Amygdala (tissue), 56 donors: ENCODE data around the gene MTR.
"Not testable (repeated sequence)": the region's sequence is repeated elsewhere in the genome, so short reads cannot be mapped to it uniquely, and the experiment has no call there.

ENCODE experiments used
- DNase-seq, 56 donors: peaks; one replicate each; lab custom pipeline; 2025; lab: John Stamatoyannopoulos, UW

Gene MTR

GRCh38 chr1:236893626-236894545 is 98.8 kb downstream of the MTR start:
- DNase-seq = peak in 12 of 56 donors; percentile 5 to 36 (median 14)

GRCh38 chr1:236895665-236896387 is 100.7 kb downstream of the MTR start:
- DNase-seq = no peak

GRCh38 chr1:236896716-236897115 is 101.6 kb downstream of the MTR start:
- no peak for DNase-seq

GRCh38 chr1:236904892-236905741 is 110.0 kb downstream of the MTR start:
- DNase-seq = no peak

- DNase-seq = no peak
Measured at GRCh38 chr1:236907205-236907604, 112.1 kb downstream of the MTR start.

- no peak for DNase-seq
Measured at GRCh38 chr1:236908669-236909068, 113.6 kb downstream of the MTR start.

- not testable (repeated sequence) for DNase-seq
Measured at GRCh38 chr1:236911047-236911446, 116.0 kb downstream of the MTR start.

GRCh38 chr1:236913371-236914037 is 118.4 kb downstream of the MTR start:
- no peak for DNase-seq

GRCh38 chr1:236914375-236914774 is 119.3 kb downstream of the MTR start:
- no peak for DNase-seq

- no peak for DNase-seq
Measured at GRCh38 chr1:236916131-236916800, 121.2 kb downstream of the MTR start.

- no peak for DNase-seq
Measured at GRCh38 chr1:236917448-236917847, 122.4 kb downstream of the MTR start.

- no peak for DNase-seq
Measured at GRCh38 chr1:236920286-236920894, 125.3 kb downstream of the MTR start.

GRCh38 chr1:236921610-236922009 is 126.5 kb downstream of the MTR start:
- no peak for DNase-seq

- no peak for DNase-seq
Measured at GRCh38 chr1:236922190-236922589, 127.1 kb downstream of the MTR start.

GRCh38 chr1:236925386-236925785 is 130.3 kb downstream of the MTR start:
- DNase-seq = no peak

- no peak for DNase-seq
Measured at GRCh38 chr1:236930503-236930902, 135.4 kb downstream of the MTR start.

- DNase-seq = peak in 19 of 56 donors; percentile 2 to 55 (median 13)
Measured at GRCh38 chr1:236938760-236939159, 143.7 kb downstream of the MTR start.

- DNase-seq = no peak
Measured at GRCh38 chr1:236942431-236942830, 147.3 kb downstream of the MTR start.

GRCh38 chr1:236944556-236944955 is 149.5 kb downstream of the MTR start:
- no peak for DNase-seq
